A549 (cell line): Measurements from ENCODE around the gene RRP36.
A peak's percentile ranks its signal among the peaks of the same experiment; 100 is the strongest.

ENCODE experiments used
- CHD2 ChIP-seq: fragments of 150-350 bp; IDR thresholded peaks from 2 replicates; pipeline ENCODE4 v1.6.1; 2014; ENCODE audit warnings: low read length; ENCODE audit not compliant: partially characterized antibody
- EP300 ChIP-seq, 2 experiments: fragments of >200 bp; sonication (Bioruptor Twin); formaldehyde crosslinking; IDR thresholded peaks; 2 replicates in 1 of 2; 3 replicates in 1 of 2; pipeline ENCODE4 v1.6.1; 2016 to 2017
- GATA3 ChIP-seq: IDR thresholded peaks from 2 replicates; pipeline ENCODE4 v1.6.1; 2012; ENCODE audit warnings: borderline replicate concordance
- POLR2A ChIP-seq: IDR thresholded peaks from 2 replicates; pipeline ENCODE4 v1.6.1; 2012; ENCODE audit warnings: mild to moderate bottlenecking, low read length
- POLR2AphosphoS2 ChIP-seq: conservative IDR thresholded peaks from 2 replicates; pipeline ENCODE4 v1.6.1; 2012; ENCODE audit warnings: low read length, improper control_type of control experiment, inconsistent platforms
- RAD21 ChIP-seq, 2 experiments: fragments of >200 bp in 1 of 2; sonication (Bioruptor Twin) in 1 of 2; formaldehyde crosslinking in 1 of 2; IDR thresholded peaks in 1 of 2; conservative IDR thresholded peaks in 1 of 2; 2 replicates in 1 of 2; 3 replicates in 1 of 2; pipeline ENCODE4 v1.6.1; 2012 to 2018; ENCODE audit warnings: inconsistent platforms in 1 of 2
- RCOR1 ChIP-seq: fragments of 150-350 bp; IDR thresholded peaks from 2 replicates; pipeline ENCODE4 v1.6.1; 2014; ENCODE audit warnings: antibody characterized with exemption, low read length, low read depth
- RNF2 ChIP-seq: fragments of 200-600 bp; sonication (generic); IDR thresholded peaks from 2 replicates; pipeline ENCODE4 v1.6.1; 2016; ENCODE audit warnings: low read depth, mild to moderate bottlenecking, antibody characterized with exemption, moderate library complexity, borderline replicate concordance
- USF2 ChIP-seq: fragments of 450-650 bp; IDR thresholded peaks from 2 replicates; pipeline ENCODE4 v1.6.1; 2014; ENCODE audit warnings: antibody characterized with exemption
- ZC3H11A ChIP-seq: fragments of 450-650 bp; IDR thresholded peaks from 2 replicates; pipeline ENCODE4 v1.6.1; 2014; ENCODE audit warnings: antibody characterized with exemption, mild to moderate bottlenecking
- TF ChIP-seq, protein P1 (sequence below): fragments of >200 bp; sonication (Bioruptor Twin); formaldehyde crosslinking; IDR thresholded peaks from 3 replicates; pipeline ENCODE4 v1.5.1; 2016
- TF ChIP-seq, protein P2 (sequence below): fragments of 200-600 bp; sonication (generic); IDR thresholded peaks from 2 replicates; pipeline ENCODE4 v1.6.1; 2016; ENCODE audit warnings: antibody characterized with exemption, mild to moderate bottlenecking, moderate library complexity

DNA sequence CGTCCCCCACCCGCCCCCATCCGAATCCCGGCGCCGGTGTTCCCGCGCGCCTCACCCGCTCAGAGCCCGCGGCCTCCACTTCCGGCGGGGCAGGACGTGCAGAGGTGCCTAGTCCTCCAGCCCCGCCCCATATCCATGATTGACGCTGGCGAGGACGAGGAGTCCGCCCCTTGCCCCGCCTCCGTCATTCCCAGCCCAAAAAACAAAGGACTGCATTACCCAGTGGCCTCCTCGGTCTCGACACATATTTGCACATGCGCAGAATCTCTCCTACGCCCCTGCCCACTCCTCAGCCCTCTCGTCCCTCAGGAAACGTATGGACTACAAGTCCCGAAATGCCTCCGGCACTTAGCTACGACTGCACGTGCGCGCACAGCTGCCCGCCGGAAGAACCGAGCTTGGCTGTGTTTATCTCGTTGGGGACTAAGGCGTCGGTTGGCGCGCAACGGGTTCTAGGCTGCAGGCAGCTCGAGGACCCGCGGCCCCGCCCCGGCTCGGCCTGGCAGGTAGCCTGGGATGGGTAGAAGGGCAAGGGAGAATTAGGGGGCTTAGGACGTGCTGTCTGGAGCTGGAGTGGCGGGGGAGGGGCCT, 7.5 kb upstream of the RRP36 start, which contains the start of the genes KLHDC3 and MEA1:
- TF ChIP-seq CHD2 (no peak), POLR2A (0 out of 2 replicates have a peak, but pooled peaks have one; percentile 36), POLR2AphosphoS2 (no peak), GATA3 (no peak), ZC3H11A (no peak), RAD21 (conservative IDR thresholded peaks at IDR 0.05 in 1 of 2, IDR thresholded peaks at IDR 0.05 in 1 of 2) (no peak), RCOR1 (no peak), EP300 (IDR thresholded peaks at IDR 0.05) (no peak), USF2 (peak; percentile 53), RNF2 (no peak)
- TF ChIP-seq, protein P1, sequence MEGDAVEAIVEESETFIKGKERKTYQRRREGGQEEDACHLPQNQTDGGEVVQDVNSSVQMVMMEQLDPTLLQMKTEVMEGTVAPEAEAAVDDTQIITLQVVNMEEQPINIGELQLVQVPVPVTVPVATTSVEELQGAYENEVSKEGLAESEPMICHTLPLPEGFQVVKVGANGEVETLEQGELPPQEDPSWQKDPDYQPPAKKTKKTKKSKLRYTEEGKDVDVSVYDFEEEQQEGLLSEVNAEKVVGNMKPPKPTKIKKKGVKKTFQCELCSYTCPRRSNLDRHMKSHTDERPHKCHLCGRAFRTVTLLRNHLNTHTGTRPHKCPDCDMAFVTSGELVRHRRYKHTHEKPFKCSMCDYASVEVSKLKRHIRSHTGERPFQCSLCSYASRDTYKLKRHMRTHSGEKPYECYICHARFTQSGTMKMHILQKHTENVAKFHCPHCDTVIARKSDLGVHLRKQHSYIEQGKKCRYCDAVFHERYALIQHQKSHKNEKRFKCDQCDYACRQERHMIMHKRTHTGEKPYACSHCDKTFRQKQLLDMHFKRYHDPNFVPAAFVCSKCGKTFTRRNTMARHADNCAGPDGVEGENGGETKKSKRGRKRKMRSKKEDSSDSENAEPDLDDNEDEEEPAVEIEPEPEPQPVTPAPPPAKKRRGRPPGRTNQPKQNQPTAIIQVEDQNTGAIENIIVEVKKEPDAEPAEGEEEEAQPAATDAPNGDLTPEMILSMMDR: no peak
- TF ChIP-seq, protein P2, sequence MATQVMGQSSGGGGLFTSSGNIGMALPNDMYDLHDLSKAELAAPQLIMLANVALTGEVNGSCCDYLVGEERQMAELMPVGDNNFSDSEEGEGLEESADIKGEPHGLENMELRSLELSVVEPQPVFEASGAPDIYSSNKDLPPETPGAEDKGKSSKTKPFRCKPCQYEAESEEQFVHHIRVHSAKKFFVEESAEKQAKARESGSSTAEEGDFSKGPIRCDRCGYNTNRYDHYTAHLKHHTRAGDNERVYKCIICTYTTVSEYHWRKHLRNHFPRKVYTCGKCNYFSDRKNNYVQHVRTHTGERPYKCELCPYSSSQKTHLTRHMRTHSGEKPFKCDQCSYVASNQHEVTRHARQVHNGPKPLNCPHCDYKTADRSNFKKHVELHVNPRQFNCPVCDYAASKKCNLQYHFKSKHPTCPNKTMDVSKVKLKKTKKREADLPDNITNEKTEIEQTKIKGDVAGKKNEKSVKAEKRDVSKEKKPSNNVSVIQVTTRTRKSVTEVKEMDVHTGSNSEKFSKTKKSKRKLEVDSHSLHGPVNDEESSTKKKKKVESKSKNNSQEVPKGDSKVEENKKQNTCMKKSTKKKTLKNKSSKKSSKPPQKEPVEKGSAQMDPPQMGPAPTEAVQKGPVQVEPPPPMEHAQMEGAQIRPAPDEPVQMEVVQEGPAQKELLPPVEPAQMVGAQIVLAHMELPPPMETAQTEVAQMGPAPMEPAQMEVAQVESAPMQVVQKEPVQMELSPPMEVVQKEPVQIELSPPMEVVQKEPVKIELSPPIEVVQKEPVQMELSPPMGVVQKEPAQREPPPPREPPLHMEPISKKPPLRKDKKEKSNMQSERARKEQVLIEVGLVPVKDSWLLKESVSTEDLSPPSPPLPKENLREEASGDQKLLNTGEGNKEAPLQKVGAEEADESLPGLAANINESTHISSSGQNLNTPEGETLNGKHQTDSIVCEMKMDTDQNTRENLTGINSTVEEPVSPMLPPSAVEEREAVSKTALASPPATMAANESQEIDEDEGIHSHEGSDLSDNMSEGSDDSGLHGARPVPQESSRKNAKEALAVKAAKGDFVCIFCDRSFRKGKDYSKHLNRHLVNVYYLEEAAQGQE: no peak
